ENCODE results near the gene FOXM1.
"Not testable (repeated sequence)": the region's sequence is repeated elsewhere in the genome, so short reads cannot be mapped to it uniquely, and the experiment has no call there.

FOXM1 gene

GRCh38 chr12:2884810-2885209 lies 7.8 kb upstream of the FOXM1 start:
- DNase-seq, result no peak

GRCh38 chr12:2879853-2880252 lies 2.9 kb upstream of the FOXM1 start:
- DNase-seq, result no peak

- no peak for DNase-seq
Measured at GRCh38 chr12:2877953-2878732, 1.2 kb upstream of the FOXM1 start.

DNA sequence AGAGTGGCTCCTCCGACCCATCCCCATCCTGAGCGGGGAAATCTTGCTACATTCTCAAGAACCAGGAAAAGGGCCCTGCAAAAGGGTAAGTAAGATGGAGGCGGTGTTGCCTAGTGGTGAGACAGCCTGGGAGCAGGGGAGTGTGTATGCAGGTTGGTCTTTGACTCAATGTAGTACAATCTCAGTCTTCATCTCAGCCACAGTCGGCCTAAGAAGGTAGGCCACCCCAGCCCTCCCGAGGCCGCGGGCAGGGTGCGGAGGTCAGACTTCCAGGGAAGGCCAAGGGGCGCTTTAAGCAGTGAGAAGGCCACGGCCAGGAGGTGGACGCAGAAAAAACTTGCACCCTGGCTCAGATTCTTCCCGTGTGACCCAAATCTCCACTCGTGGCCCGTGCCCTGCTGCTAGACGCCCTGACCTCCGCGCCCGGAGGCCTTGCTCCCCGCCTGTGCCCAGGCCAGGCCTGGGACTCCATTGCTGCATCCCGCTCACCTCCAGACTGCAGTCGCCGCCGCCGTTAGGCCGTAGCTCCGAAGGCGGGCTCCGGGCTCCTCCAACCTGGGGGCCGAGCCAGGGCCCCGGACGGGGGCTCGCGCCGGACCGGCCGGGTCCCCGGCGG lies 435 bp downstream of the FOXM1 start:
- DNase-seq, result no peak

- DNase-seq, result not testable (repeated sequence)
Measured at GRCh38 chr12:2868986-2869632, 7.9 kb downstream of the FOXM1 start.

DNA sequence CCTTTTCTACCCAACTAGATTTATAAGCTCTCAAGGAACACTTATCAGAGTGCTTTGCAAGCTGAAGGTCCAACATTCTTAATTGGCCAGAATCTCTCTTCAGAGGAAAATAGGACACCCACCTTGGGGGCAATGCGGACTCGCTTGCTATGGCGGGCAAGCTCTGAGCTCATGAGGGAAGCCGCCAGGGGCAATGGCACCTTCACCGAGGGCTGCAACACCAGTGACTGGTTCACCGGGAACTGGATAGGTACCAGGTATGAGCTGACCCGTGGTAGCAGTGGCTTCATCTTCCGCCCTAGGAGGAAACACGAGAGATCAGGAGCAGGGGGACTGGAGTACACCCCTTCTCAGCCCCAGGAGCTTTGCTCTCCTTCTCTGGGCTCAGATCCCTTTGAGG lies 12.8 kb downstream of the FOXM1 start:
- DNase-seq, result no peak

DNA sequence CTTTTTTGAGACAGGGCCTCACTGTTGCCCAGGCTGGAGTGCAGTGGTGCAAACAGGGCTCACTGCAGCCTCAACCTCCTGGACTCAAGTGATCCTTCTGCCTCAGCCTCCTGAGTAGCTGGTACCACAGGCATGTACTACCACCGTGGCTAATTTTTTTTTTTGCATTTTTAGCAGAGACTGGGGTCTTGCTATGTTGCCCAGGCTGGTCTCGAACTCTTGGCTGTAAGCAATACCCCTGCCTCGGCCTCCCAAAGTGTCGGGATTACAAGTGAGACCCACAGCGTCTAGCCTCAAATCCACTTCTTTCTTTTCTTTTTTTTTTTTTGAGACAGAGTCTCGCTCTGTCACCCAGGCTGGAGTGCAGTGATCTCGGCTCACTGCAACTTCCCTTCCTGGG lies 13.6 kb downstream of the FOXM1 start:
- not testable (repeated sequence) for DNase-seq

GRCh38 chr12:2862876-2863275 lies 14.1 kb downstream of the FOXM1 start:
- DNase-seq, result no peak

- no peak for DNase-seq
Measured at GRCh38 chr12:2860170-2860569, 16.8 kb downstream of the FOXM1 start.

DNA sequence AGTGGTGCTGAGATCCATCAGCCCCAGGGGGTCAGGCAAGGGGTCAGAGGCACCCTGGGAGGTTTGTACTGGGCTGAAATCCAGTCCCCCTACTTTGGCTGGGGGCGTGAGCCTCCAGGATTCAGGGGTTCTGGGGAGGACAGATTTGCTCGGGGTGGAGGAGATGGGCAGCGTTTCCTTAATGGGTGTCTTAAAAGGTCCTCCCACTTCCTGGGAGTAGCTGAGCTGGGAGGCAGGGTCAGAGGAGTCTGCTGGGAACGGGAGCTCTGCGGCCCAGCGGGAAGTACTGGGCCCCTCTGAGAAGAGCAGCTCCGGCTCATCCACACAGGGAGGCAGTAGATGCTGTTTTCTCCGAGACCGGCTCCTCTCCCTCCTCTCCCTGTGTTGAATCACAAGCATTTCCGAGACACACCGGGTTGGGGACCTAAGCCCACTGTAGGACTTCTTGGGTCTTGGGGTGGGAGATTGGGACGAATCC lies 18.0 kb downstream of the FOXM1 start:
- no peak for DNase-seq

DNA sequence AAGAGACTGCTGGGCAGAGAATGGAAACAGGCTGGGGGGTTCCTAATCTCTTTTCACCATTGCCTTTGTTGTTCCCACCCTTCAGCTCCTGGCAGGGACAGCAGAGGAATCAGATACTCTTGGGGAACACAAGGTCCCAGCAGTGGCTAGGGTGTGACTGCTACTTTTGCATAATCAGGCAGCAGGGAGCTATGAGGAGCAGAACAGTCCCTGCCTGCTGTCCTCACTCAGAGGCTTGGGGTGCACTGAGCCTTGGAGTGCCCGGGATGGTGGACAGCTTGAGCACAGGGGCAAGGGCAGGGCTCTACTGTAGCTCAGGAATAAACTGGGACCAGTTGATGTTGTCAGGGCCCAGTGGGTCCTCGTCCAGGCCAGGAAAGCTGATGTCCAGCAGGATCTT lies 18.6 kb downstream of the FOXM1 start:
- DNase-seq, result no peak

DNA sequence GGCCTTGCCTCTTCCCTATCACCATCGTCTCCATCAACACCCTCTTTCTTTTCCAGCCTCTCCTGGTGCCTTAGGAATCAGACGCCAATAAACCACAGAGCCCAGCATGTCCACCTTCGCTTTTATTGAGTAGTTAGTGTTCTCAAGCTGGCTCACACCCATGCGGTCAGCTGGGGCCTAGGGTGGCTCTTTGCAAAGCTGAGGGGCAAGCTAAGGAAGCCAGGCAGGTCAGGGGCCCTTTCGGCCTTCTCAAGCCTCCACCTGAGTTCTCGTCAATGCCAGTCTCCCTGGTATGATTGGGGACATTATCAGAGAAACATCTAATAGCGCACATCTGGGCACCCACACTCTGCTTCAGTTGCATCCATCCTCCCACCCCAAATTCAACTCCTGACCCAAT lies 19.4 kb downstream of the FOXM1 start:
- no peak for DNase-seq

- no peak for DNase-seq
Measured at GRCh38 chr12:2857021-2857431, 19.9 kb downstream of the FOXM1 start, which contains the start of gene TEX52. Gene TEX52, minus strand, starts transcription at chr12:2857039. Its CDS starts 13 bp downstream, at chr12:2857026.

DNA sequence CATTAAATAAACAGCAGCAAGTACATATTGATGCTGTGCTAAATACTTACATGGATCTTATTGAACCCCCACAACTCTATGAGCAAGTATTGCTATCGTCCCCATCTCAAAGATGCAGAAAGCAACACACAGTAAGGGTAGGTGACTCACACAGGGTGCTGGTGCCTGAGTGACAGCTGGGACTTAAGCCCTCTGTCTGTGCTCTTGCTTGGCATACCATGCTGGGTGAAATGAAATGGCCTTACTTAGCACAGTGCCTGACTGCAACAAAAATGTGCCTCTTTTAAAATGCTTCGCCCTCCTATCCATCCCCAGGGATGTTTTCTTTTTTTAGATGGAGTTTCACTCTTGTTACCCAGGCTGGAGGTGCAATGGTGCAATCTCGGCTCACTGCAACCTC lies 20.9 kb downstream of the FOXM1 start:
- DNase-seq, result no peak

DNA sequence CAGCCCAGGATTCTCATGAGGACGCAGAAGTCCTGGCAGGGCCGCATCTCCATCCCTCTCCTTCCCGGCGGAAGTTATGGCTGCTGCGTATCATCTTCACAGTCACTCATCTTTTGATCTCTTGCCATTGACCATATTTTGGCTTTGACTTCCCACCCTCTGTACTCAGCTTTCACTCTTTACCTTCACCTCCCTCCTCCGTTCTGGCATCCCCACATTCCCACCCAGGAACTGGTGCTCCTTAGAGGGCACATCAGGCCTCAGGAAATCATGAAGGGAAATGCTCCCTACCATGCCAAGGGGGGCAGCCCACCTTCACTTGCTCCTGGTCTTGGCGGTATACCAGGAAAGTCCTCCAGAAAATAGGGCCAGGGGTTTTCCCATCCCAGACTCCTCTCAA lies 21.4 kb downstream of the FOXM1 start:
- DNase-seq, result no peak

DNA sequence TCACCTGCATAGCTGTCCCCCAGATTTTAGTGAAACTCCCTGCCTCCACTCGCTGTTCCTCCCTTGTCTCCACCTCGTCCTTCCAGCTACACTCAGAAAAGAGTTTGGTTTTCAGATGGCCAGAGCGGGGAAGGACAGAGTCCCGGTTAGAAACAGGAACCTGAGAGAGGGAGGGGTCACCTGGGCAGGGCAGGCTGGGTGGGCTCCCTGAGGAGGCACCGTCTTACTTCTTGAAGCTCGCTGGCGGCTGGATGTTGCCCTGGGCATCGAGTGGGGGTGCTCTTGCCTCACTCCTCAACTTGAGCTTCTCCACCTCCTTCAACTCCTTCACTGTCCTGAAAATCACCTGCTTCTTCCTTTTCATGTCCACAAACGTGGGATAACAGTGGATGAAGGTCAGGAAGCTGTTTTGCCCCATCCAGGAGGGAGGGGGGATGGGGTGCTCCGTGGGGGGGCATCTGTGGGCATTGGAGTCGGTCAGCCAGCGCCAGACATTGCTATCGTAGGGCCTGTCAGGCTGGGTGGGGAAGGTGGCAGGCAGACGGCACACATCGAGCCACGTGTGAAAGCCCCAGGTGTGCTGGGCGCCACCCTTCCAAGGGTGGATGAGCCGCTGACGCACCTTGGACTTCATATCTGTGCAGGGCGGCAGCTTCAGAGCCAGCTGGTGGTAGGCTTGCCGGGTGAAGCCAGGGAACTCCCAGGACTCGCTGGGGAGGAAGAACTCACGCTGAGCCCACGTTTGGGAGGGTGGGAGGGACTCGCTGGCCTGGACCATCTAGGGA lies 22.1 kb downstream of the FOXM1 start:
- no peak for DNase-seq

- DNase-seq, result peak; percentile 37 to 46
Measured at GRCh38 chr12:2853626-2854025, 23.3 kb downstream of the FOXM1 start.

DNA sequence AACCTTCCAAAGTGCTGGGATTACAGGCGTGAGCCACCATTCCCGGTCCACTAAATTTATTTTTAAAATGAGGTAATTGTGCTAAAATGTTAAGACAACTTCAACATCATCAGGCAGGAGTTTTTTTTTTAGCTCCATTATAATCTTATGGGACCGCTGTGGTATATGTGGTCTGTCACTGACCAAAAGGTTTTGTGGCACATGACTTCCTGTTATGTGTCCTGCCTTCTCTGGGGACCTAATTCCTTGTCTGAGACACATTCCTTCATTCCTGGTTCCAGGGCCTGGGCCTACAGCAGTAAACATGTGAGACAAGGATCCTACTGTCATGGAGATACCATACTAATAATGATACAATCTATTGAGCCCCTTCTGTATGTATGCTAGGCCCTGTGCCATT lies 25.0 kb downstream of the FOXM1 start:
- DNase-seq, result no peak

- no peak for DNase-seq
Measured at GRCh38 chr12:2845280-2845679, 31.7 kb downstream of the FOXM1 start.

DNA sequence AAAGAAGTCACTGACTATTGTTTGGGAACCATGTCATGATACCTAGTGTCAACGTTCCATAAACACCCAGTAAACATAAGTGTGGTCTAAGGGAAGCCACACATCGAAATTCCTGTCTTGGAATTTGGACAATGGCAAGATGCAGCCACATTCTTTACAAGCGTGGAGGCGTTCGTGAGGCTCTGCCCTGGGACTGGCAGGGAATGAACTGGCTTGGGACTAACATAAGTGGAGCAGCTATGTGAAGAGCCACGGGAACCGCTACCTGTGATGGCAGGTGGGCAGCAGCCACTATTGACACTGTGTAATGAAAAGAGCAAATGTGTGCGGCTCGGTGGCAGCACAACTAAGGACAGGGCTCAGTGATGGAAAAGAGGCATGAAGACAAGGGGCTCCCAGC lies 32.2 kb downstream of the FOXM1 start:
- DNase-seq, result no peak

DNA sequence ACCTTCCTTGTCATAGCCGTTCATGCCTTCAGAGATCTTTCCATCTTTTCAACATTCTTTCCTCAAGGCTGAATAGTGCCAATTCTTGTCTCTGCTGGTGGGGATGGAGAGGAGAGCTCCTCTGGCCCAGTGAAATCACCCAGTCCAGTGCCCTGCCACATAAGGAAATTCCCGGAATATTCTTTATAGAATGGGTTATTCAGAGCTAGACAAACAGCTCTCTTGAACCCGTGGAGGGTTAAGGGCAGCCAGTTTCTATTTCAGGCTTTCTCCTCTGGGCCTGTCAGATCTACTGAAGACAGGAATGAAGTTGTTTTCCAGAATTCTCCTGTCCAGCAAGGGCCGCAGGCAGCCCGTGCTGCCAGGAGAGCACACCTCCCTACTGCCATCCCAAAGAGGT lies 34.0 kb downstream of the FOXM1 start:
- no peak for DNase-seq

GRCh38 chr12:2841056-2841650 lies 35.8 kb downstream of the FOXM1 start:
- DNase-seq, result no peak

DNA sequence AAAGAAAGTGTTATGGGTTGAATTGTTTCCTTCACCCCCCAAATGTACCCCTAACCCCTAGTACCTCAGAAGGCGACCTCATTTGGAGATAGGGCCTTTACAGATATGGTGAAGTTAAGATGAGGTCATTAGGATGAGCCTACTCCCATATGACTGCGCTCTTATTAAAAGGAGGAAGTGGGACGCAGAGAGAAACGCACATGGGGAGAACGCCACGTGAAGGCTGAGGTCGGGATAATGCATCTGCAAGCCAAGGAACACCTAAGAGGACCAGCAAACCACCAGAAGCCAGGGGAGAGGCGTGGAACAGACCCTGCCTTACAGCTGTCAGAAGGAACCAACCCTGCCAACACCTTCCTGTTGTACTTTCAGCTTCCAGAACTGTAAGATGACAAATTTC lies 40.4 kb downstream of the FOXM1 start:
- DNase-seq, result no peak
